Adipose tissue (tissue), 3 donors: ENCODE results near the gene SPG21. TPM values are rescaled to one million over a fixed set of nuclear protein-coding genes. Genes with fewer than 3 reads are reported as not detected.

Experiments
- H3K27ac ChIP-seq: one replicate; pipeline ENCODE4 v1.5.1; 2013; ENCODE audit warnings: low read depth, low read length
- WGBS, 3 donors: extraction: QIAGEN DNeasy Blood & Tissue Kit; methylation state at CpG; one replicate each; pipeline ENCODE4 v1.1.7; 2013; 5-methylcytosine and 5-hydroxymethylcytosine counted together
- polyA plus RNA-seq, 3 donors: library from polyadenylated mRNA; stranded (reverse); fragments of 200-250 nt; gene quantifications; one replicate each; pipeline ENCODE4 v1.2.3, GENCODE V29; 2013
- donor health status: healthy with polysubstance abuse.
- donor health status: Bipolar disorder and iron deficiency.
- donor health status: healthy.

SPG21 gene
- polyA plus RNA-seq, 3 donors, result 35.4 to 86.3 (median 53.2) TPM

DNA sequence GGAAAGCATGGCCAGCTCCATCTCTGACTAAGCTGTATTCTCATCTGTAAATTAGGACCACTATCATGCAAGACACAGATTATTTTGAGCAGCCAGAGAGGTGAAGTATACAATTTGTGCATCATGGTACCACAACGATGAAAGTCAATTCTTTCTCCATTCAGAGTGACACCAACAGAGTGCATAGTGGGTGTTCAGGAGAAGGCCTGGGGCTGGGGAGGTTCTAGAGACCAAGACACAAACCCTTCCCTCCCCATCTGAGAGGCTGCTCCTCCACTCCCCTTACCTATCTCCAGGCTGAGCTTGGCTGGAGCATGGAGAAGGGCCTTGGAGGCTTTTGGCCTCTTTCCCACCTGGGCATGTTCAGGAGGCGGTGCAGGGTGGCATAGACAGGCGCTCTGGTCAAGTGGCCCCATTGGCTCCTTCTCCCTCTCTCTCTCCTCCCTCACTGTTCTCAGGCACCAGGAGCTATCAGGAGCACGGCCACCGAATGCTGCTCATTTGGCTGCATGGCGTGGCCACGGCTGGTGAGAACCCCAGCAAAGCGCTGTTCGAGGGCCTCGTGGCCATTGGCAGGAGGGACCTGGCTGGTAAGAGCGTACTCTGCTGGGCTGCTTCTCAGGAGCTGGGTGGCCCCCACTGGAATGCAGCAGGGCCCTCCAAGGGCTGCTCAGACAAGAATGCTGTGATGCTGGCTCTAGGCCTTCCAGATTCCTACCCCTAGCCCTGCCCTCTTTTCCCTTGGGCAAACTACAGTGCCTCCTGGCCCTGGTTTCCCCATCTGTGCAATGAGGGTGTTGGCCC, 40.1 kb downstream of the SPG21 start:
- 95 to 98% (median 97%) methylated on average over 11 of the region's 11 CpGs for whole genome bisulfite sequencing, 3 donors
- no peak overlapping the region for H3K27ac ChIP-seq

DNA sequence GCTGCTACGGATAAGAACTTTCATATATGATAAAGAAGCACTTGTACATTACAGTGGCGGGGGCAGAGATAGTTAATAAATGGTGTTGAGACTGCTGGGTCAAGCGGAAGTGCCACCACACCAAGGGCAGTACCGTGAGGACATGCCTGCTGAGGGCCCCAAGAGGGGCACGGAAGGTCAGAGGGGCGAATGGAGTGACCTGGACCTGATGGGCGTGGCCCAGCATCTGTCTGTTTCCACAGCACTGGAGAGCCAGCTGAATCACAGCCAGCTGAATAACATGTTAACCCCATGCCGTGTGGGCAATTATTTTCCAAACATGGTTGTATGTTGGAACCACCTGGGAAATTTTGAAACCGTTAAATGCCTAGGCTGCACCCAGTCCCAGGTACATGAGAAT, 40.8 kb downstream of the SPG21 start:
- no peak overlapping the region for H3K27ac ChIP-seq
- WGBS, 3 donors, result 77 to 82% (median 82%) methylated on average over 9 of the region's 9 CpGs

DNA sequence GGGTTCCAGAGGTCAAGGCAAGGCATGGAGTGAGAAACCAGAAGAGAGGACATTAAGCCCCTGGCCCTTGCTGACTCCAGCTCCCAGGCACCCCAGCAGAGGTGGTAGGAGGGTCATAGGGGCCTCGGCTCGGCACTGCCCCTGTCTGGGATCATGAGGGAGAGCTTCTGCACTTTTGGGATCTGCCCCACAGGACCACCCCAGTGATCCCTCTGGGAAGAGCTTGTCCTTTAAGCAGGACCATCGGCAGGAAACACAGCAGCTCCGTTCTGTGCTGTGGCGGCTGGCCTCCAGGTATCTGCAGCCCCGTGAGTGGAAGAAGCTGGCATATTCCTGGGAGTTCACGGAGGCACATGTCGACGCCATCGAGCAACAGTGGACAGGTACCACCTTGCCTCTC, 42.5 kb downstream of the SPG21 start:
- H3K27ac ChIP-seq, result no peak overlapping the region
- WGBS, 3 donors, result 87 to 92% (median 88%) methylated on average over 10 of the region's 10 CpGs

DNA sequence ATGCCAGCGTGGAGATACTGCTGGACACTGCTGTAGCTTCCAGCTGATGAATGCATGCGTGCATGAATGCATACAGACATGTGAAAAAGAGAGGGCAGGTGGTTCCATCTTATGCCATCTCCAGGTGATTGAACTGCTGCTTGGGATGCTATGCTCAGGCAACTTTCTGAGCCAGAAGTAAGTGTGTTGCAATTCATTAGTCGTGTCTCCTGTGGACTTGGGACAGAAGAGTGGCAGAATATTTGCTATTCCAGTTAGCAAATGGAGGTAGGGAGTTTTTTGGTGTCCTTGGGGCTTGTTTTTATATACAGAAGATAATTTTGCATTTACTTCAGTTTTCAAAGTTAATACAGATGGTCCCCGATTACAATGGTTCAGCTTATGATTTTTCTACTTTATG, 44.8 kb downstream of the SPG21 start:
- WGBS, 3 donors, result 66 to 72% (median 67%) methylated on average over 4 of the region's 4 CpGs
- no peak overlapping the region for H3K27ac ChIP-seq

DNA sequence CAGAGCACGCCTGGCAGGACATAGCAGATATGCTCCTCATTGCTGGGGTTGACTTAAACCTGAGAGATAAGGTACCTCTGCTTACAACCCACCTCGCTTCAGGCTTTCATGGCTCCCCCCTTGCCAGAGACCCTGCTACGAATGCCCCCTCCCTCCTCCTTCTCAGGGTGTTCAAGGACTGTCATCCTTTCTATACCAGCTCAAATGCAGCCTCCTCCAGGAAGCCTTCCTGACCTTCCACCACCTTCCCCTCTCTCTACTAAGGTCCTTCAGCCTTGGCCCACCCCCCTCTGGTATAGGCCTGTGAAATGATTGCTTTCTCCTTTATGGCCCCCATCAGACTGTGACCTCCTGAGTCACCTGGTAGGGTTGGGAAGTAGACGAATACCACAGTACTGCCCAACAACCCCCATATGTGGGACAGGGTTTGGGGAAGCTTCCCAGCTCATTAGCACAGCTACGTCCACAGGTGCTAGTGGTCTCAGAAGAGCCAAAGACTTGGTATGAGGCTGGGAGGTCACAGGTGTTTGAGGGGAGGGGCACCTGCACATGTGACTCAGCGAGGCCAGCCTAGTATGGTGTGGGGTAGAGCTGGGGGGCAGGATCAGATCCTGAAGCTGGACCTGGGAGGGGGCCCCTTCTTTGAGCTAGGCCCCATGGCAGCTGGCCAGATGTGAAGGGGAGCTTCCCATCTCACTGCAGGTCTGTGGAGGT, 46.0 kb downstream of the SPG21 start:
- 89 to 94% (median 93%) methylated on average over 6 of the region's 6 CpGs for WGBS, 3 donors
- H3K27ac ChIP-seq, result no peak overlapping the region

DNA sequence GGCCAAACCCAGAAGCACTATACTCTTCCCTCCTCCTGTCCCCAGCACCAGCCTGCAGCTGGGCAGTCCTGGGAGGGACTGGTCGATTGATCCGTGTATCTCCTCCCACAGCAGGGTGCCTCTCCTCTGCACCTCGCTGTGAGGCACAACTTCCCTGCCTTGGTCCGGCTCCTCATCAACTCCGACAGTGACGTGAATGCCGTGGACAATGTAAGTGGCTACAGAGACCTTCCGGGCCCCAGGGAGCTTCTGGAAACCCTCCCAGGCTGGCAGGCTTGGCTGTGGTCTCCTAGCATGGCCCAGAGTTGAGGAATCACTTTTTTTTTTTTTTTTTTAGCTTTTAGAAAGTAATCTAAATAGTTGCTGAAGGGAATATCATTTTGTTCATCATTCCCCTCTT, 47.4 kb downstream of the SPG21 start:
- no peak overlapping the region for H3K27ac ChIP-seq
- 74 to 80% (median 75%) methylated on average over 8 of the region's 8 CpGs for WGBS, 3 donors

DNA sequence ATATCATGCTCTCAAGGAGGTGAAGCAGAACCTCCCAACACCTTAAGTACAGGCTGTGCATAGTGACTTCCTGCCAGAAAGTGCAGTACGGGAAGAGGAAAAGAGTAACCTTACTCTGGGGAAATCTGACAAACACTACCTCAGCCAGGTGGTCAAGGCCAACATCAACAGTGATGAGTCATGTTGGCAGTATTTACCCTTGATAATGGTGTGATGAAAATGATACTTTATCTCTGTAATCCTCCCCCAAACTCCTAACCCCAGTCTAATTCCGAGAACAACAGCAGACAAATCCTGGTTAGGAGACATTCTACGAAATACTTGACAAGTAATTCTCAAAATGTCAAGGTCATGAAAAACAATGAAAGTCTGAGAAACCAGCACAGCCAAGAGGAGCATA, 51.5 kb downstream of the SPG21 start:
- no peak overlapping the region for H3K27ac ChIP-seq
- 34 to 65% (median 62%) methylated on average over 3 of the region's 3 CpGs for WGBS, 3 donors

DNA sequence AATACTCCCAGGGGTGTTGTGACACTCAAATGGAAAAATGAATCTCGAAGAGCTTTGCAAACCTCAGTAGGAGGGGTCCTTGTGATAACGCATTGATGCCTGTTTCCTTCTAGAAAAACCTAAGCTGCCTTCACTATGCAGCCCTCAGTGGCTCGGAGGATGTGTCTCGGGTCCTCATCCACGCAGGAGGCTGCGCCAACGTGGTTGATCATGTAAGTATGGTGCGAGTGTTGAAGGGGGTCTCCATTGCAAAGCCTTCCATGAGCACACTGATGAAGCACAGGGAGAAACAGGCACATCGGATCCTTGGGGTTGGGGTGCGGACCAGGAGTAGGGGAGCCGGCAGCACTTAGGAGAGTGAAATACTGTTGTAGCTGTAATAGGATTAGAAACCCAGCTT, 55.7 kb downstream of the SPG21 start:
- 96 to 98% (median 97%) methylated on average over 11 of the region's 11 CpGs for WGBS, 3 donors
- no peak overlapping the region for H3K27ac ChIP-seq

DNA sequence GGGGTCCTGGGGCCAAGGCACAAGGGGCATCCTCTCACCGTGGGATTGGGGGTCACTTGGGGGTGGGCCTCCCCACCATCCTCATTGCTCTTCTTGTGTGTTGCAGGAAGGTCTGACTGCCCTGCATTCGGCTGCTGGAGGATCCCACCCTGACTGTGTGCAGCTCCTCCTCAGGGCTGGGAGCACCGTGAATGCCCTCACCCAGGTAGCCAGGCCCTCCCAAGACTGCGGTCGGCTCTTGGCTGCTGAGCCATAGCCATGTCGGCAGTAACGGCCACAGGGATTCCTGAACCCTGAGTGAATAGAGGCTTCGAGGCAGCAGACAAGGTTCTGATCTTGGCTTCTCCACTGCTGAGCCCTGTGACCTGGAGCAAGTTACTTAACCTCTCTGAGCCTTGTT, 58.3 kb downstream of the SPG21 start:
- 91 to 92% (median 92%) methylated on average over 8 of the region's 8 CpGs for WGBS, 3 donors
- H3K27ac ChIP-seq, result no peak overlapping the region

DNA sequence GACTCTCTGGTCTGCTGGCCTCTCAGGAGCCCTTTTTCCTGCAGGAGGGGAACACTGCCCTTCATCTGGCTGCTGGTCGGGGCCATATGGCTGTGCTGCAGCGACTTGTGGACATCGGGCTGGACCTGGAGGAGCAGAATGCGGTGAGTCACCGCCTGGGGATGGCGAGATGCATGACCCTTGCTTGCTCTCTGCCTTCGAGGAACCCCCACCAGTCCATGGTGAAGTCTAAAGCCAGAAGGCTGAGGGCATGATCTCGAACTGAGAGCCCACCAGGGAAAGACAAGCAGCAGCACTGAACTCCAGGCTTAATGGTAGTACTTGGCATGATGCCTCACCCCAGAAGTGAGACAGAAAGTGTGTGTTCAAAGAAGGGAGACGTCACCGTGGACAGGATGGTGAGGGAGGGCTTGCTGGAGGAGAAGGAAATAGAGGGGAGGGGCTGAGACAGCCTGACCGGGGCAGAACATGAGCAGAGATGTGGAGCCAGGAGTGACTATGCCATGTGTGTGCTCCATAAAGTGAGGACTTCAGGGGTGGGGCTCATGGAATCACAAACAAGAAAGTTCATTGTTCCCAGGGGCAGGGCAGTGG, 58.8 kb downstream of the SPG21 start:
- 71 to 76% (median 71%) methylated on average over 11 of the region's 11 CpGs for WGBS, 3 donors
- no peak overlapping the region for H3K27ac ChIP-seq

DNA sequence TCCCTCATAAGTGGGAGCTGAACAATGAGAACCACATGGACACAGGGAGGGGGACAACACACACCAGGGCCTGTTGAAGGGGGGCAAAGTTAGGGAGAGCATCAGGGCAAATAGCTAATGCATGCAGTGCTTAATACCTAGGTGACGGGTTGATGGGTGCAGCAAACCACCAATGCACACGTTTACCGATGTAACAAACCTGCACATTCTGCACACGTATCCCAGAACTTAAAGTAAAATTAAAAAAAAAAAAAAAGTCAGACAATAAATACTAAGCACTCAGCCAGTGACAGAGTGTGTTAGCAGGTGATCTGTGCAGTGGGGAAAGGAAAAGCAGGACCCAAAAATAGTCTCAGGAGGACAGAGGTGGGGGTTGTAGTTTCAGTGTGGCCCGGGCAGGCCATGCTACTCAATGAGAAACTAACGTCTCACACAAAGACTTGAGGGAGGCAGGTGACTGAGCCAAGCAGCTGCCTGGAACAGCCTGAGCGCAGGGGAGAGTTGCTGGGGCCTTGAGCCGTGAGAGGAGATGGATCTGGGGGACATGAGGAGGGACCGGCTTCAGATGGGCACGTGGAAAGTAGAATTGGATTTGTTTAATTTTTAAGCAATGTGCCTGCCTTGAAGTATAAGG, 59.6 kb downstream of the SPG21 start:
- 90 to 93% (median 91%) methylated on average over 10 of the region's 10 CpGs for WGBS, 3 donors
- H3K27ac ChIP-seq, result no peak overlapping the region

DNA sequence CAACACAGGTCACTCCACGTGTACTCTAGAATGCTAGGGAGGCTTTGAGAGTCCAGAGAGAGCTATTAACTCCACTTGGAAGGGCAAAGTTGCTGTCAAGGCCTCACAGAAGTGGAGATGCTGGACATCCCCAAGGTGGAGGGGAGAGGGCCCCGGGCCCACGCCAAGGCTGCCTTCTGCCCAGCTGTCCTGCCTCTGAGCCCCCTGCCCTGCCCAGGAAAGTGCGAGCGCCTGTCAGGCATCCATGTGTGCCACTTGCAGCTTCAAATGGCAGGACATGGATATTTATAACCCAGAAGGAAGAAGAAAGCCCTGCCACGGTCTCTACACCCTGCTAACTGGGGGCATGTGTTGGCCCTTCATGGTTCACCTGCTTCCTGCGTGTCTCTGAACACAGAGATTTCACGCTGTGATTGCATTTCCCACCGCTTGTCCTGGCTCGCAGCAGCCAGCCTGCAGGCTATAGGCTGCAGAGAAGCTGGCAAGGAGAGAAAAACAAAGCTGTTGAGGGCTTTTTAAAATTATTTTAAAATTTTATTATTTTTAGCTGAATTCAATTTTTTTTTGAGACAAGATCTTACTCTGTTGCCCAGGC, 61.0 kb downstream of the SPG21 start:
- WGBS, 3 donors, result 83 to 88% (median 84%) methylated on average over 10 of the region's 10 CpGs
- no peak overlapping the region for H3K27ac ChIP-seq

DNA sequence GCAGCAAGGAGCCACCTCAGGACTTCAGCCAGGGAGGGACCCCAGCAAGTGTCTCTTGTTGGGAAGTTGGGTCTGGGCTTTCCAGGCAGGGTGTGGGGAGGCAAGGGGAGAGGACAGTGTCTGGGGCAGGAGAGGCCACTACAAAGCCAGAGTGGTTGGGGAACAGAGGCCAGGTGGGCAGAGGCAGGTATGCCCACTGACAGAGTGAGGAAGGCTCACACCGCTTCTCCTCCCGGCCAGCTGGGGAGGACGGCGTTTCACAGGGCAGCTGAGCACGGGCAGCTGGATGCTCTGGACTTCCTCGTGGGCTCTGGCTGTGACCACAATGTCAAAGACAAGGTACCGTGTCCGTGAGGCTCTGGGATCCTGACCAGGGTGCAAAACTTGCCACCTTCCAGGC, 63.1 kb downstream of the SPG21 start:
- WGBS, 3 donors, result 84 to 93% (median 87%) methylated on average over 8 of the region's 8 CpGs
- H3K27ac ChIP-seq, result no peak overlapping the region

DNA sequence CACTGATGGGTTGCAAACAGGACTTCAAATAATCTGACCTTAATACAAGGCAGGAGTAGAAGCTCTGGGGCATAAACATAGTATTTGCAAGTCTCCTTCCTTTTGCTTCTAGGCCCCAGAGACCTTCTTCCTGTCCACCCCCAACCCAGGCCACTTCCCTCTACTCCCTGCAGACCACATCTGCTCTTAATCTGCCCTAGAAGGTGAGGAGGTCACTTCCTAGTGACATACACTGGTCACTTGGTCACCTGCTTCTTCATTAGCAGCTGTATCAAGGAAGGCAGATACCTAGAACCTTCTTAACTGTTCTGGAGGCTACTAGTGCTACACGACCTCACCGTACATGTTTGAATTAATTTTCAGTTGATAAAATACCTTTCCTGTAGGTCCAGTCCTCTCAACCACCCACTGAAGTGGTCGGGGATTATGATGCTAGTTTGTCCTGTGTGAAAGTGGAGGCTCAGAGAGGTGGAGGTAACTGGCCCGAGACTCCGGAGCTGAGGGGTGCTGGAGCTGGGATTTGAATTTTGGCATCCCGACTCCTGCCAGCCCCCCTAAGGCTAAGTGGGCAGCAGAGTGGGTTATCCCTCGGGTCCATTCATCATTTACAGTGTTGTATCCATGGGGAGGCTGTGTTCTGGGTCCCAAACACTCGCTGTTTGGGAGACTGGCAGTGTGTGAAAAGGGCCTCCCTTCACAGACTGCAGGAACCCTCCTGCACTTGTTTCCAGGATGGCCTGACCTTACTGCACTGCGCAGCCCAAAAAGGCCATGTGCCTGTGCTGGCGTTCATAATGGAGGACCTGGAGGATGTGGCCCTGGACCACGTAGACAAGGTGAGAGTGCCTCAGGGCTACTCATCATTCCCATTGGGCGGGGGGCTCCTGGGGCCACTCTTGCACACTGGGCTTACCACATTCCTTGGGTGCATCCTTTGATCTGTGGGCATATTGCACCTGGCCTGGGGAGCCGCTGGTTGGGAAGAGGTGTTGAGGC, 64.1 kb downstream of the SPG21 start:
- H3K27ac ChIP-seq, result no peak overlapping the region
- WGBS, 3 donors, result 91 to 96% (median 93%) methylated on average over 13 of the region's 13 CpGs

DNA sequence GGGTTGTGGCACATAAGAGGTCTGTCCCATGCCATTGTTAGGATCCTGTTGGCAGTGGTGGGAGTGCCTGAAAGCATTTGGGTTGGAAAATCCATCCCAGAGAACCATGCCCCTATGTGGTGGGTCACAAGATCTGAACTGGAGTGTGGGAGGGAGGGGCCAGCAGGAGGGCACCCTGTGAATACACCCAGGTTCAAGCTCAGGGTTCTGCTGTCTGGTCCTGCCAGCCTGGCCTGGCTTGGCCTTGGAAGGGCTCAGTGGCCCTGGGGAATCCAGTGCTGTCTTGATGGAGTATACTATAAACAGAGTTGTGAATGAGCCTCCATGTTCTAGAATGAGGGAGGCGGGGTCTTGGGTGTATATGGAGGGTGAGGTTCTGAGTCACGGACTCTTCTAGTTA, 66.2 kb downstream of the SPG21 start:
- no peak overlapping the region for H3K27ac ChIP-seq
- WGBS, 3 donors, result 94 to 98% (median 98%) methylated on average over 2 of the region's 2 CpGs

DNA sequence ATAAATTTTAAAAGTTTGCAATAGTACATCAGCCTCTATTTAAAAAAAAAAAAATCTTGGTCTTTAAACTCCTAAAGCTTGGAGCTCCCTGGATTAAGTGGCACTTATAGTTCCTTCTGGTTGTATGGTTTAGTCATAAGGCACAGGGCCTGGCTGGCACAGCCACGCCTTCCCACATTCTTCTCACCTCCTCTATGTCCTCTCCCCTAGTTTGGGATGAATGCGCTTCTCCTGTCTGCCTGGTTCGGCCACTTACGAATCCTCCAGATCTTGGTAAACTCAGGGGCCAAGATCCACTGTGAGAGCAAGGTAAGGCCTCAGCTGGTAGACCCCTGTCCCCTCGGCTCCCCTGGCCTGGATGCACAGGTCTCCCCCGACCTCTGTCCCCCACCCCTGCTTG, 68.0 kb downstream of the SPG21 start:
- no peak overlapping the region for H3K27ac ChIP-seq
- 76 to 88% (median 76%) methylated on average over 6 of the region's 6 CpGs for WGBS, 3 donors

DNA sequence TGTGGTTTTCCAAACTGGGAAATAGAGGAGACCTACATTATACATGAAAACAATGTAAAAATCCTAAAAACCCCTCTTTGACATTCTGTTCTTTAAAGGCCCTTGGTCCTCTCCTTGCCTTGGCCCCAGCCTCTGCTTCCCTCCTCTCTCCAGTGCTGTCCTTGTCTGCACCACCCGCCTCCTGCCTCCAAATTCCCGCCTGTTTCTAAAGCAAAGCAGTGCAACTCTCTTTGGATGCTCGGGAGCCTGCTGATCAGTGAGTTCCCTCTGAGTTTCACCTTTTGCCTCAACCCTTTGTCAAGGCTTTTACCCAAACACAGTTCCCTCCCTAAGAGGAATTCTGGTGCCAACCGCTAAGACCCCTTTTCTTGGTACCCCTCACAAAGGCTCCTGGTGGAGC, 70.0 kb downstream of the SPG21 start:
- WGBS, 3 donors, result 89 to 97% (median 94%) methylated on average over 4 of the region's 4 CpGs
- H3K27ac ChIP-seq, result no peak overlapping the region

DNA sequence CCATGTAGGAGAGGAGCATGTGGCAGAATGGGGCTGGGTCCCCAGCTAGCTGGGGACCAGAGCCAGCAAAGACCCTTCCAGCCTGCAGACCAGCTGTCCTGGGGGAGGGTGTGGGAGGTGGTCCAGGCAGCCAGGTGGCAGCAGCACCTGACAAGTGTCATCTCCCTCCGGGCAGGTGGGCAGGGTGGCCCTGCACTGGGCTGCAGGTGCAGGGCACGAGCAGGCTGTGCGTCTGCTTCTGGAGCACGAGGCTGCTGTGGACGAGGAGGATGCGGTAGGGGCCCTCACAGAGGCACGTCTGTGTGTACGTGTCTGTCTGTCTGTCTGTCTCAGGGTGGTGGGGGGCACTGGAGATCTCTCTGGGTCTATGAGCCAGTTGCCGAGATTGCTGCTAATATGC, 72.5 kb downstream of the SPG21 start:
- no peak overlapping the region for H3K27ac ChIP-seq
- 85 to 97% (median 97%) methylated on average over 9 of the region's 9 CpGs for WGBS, 3 donors
